KMS-11 (cell line): ENCODE data around the gene SLCO4A1.

Source experiments
- H2AFZ ChIP-seq: fragments of 200-600 bp; sonication (generic); 2 replicates; pipeline ENCODE4 v1.6.1; 2016; ENCODE audit warnings: antibody characterized with exemption, mixed run types, low read depth
- H3K27ac ChIP-seq: fragments of 200-600 bp; sonication (generic); 2 replicates; pipeline ENCODE4 v1.6.1; 2016; ENCODE audit warnings: mild to moderate bottlenecking, mixed run types
- H3K27me3 ChIP-seq: fragments of 200-600 bp; sonication (generic); 2 replicates; pipeline ENCODE4 v1.6.1; 2017; ENCODE audit warnings: mild to moderate bottlenecking, low read depth, mixed run types, moderate library complexity; ENCODE audit not compliant: insufficient read depth
- H3K36me3 ChIP-seq: fragments of 200-600 bp; sonication (generic); 2 replicates; pipeline ENCODE4 v1.6.1; 2017; ENCODE audit warnings: mild to moderate bottlenecking, mixed run types; ENCODE audit not compliant: insufficient read depth
- H3K4me1 ChIP-seq: fragments of 200-600 bp; sonication (generic); 2 replicates; pipeline ENCODE4 v1.6.1; 2016; ENCODE audit warnings: mild to moderate bottlenecking, low read depth, mixed run types; ENCODE audit not compliant: poor library complexity, severe bottlenecking
- H3K4me2 ChIP-seq: fragments of 200-600 bp; sonication (generic); 2 replicates; pipeline ENCODE4 v1.7.0; 2016; ENCODE audit warnings: mild to moderate bottlenecking, mixed run types
- H3K4me3 ChIP-seq: fragments of 200-600 bp; sonication (generic); IDR thresholded peaks from 2 replicates; pipeline ENCODE4 v1.6.1; 2017; ENCODE audit warnings: low read depth, low read length, mixed read lengths; ENCODE audit not compliant: insufficient read depth
- H3K79me2 ChIP-seq: fragments of 200-600 bp; sonication (generic); 2 replicates; pipeline ENCODE4 v1.6.1; 2016; ENCODE audit warnings: low read depth, mixed run types; ENCODE audit not compliant: insufficient read depth
- H3K9ac ChIP-seq: fragments of 200-600 bp; sonication (generic); 2 replicates; pipeline ENCODE4 v1.6.1; 2016; ENCODE audit warnings: mild to moderate bottlenecking, mixed run types
- H4K20me1 ChIP-seq: fragments of 200-600 bp; sonication (generic); 2 replicates; pipeline ENCODE4 v1.6.1; 2016; ENCODE audit warnings: mild to moderate bottlenecking, mixed run types; ENCODE audit not compliant: insufficient read depth
- TF ChIP-seq, protein P1 (sequence below): fragments of 200-600 bp; sonication (generic); conservative IDR thresholded peaks from 2 replicates; pipeline ENCODE4 v1.6.1; 2017; ENCODE audit warnings: low read depth, mild to moderate bottlenecking, antibody characterized with exemption, low read length, moderate library complexity, mixed read lengths

SLCO4A1 gene

DNA sequence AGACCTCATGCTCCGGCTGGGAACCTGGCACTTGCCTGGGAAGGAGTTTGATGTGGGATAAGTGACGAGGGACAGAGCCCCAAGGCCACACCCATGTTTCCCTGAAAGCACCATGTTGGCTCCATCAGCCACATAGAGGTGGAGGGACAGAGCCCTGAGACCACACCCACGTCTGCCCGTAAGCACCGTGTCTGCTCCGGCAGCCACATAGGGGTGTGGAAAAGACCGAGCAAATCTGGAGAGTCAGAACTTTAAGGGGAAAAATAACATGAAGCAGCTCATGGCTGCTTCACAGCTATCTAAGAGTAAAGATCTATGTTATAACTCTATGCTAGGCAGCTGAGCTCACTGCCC, 15.3 kb downstream of the SLCO4A1 start:
- H4K20me1 ChIP-seq = no peaks in the 10 kb centered on the region
- peaks cover 23% of the 10 kb centered on the region for H3K79me2 ChIP-seq
- no peak overlapping the region for H3K27ac ChIP-seq

DNA sequence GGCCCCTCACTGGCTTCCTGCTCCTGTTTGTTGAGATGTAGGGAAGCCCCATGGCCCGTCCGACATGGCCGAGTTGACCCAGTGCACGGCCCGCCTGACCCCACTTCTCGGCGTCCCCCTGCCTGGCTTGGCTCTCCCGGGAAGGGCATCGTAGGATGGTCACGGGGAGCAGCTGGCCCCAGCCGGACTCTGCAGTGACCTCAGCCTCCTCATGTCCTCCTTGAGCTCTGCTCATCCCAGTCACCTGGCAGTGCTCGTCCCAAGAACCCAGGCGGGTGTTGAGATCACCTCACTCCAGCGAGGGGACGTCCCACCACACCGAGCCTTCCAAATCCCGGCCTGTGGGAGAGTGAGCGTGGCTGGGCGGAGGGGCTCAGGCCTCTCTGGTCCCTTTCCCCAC, 15.7 kb downstream of the SLCO4A1 start:
- Histone ChIP-seq H3K4me2 (no peak overlapping the region), H3K4me1 (peaks cover 7% of the 10 kb centered on the region), H2AFZ (no peak overlapping the region), H4K20me1 (no peaks in the 10 kb centered on the region), H3K79me2 (peaks cover 19% of the 10 kb centered on the region), H3K36me3 (no peaks in the 10 kb centered on the region), H3K4me3 (no peak overlapping the region), H3K27ac (no peak overlapping the region), H3K9ac (no peak overlapping the region), H3K27me3 (no peaks in the 10 kb centered on the region)
- TF ChIP-seq, protein P1, sequence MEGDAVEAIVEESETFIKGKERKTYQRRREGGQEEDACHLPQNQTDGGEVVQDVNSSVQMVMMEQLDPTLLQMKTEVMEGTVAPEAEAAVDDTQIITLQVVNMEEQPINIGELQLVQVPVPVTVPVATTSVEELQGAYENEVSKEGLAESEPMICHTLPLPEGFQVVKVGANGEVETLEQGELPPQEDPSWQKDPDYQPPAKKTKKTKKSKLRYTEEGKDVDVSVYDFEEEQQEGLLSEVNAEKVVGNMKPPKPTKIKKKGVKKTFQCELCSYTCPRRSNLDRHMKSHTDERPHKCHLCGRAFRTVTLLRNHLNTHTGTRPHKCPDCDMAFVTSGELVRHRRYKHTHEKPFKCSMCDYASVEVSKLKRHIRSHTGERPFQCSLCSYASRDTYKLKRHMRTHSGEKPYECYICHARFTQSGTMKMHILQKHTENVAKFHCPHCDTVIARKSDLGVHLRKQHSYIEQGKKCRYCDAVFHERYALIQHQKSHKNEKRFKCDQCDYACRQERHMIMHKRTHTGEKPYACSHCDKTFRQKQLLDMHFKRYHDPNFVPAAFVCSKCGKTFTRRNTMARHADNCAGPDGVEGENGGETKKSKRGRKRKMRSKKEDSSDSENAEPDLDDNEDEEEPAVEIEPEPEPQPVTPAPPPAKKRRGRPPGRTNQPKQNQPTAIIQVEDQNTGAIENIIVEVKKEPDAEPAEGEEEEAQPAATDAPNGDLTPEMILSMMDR = no peak

More for the DNA sequence above, 15.3 kb downstream of the SLCO4A1 start:
- Histone ChIP-seq H3K9ac (no peak overlapping the region), H3K27me3 (no peaks in the 10 kb centered on the region), H2AFZ (no peak overlapping the region), H3K4me3 (no peak overlapping the region), H3K36me3 (no peaks in the 10 kb centered on the region), H3K4me1 (peaks cover 11% of the 10 kb centered on the region), H3K4me2 (no peak overlapping the region)
- TF ChIP-seq, protein P1 = no peak

DNA sequence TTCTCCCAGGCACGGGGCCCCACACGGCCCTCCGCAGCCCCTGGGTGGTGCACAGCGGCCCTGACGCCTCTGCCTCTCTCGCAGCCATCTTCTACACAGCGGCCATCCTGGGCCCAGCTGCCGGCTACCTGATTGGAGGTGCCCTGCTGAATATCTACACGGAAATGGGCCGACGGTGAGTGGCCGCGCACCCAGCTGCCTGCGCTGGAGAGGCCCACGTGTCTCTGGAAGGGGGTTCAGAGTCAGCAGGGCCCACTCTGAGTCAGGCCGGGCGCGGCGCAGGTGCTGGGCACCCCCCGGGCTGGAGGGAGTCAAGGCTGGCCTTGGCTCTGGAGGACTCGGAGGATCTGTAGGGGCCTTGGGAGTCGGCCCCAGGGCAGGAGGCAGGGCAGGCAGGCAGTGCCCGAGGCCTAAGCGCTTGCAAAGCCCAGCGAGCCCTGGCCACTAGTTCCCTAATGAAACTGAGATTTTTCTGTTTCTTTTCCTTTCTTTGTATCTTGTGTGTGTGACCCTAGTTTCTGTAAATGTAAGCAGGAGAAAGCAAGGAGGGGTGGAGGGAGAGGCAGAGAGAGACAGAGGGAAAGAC, 16.4 kb downstream of the SLCO4A1 start:
- TF ChIP-seq, protein P1 = no peak

DNA sequence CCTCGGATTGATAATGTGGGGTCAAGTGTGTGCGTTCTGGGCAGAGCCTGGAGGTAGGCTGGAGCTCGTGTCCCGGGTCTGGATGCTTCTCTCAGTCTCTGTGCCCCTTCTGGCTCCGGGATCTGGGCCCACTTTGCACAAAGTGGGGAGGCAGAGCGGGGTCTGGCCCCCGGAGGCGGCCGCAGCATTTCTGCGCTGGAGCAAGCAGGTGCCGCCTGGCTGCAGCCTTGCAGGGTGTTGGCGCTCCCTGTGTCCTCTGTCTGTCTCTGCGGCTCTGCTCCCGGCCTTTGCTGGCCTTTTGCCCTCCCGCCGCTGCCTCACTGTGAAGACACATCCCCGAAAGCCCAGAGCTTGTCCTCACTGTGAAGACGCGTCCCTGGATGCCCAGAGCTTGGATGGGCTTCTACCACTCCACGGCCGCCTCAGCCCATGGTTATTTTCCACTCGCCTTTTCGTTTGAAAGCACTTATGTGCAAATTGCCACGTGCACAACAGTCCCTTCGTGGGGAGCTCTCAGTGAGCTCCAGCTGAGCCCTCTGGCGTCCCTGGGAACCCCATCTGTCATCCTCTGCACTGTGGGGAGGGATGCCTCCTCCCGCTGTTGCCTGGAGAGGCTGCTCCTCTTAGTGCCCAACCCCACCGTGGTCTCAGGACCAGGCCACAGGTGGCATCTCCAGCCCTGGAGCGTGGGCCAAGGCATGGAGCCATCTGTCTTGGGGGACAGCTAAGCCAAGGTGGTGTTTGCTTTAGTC, 17.4 kb downstream of the SLCO4A1 start:
- Histone ChIP-seq H3K36me3 (no peaks in the 10 kb centered on the region), H3K27me3 (no peaks in the 10 kb centered on the region), H3K9ac (no peak overlapping the region), H4K20me1 (no peaks in the 10 kb centered on the region), H3K4me3 (no peak overlapping the region), H3K79me2 (peaks cover 4% of the 10 kb centered on the region; the same call in 1 of the 2 replicates), H3K4me2 (no peak overlapping the region), H3K27ac (no peak overlapping the region), H3K4me1 (no peaks in the 10 kb centered on the region), H2AFZ (no peak overlapping the region)
- TF ChIP-seq, protein P1 = no peak

More for the DNA sequence above, 16.4 kb downstream of the SLCO4A1 start:
- peaks cover 12% of the 10 kb centered on the region; the same call in 1 of the 2 replicates for H3K79me2 ChIP-seq
- H3K27ac ChIP-seq = no peak overlapping the region
- no peak overlapping the region for H3K4me2 ChIP-seq
- no peak overlapping the region for H2AFZ ChIP-seq
- H3K36me3 ChIP-seq = no peaks in the 10 kb centered on the region
- no peak overlapping the region for H3K9ac ChIP-seq
- H3K4me3 ChIP-seq = no peak overlapping the region
- no peaks in the 10 kb centered on the region for H4K20me1 ChIP-seq
- H3K27me3 ChIP-seq = no peaks in the 10 kb centered on the region
- no peaks in the 10 kb centered on the region for H3K4me1 ChIP-seq
